Measurements from ENCODE around the gene HOTAIR. TPM values are rescaled to one million over a fixed set of nuclear protein-coding genes. Genes with fewer than 3 reads are reported as not detected.

The HOTAIR gene
- total RNA-seq, 1 donor from 2014 or later = 0.79 TPM

- no peak for DNase-seq
These were observed 37.1 kb upstream of the HOTAIR start for GRCh38 chr12:54011665-54012532.

DNA sequence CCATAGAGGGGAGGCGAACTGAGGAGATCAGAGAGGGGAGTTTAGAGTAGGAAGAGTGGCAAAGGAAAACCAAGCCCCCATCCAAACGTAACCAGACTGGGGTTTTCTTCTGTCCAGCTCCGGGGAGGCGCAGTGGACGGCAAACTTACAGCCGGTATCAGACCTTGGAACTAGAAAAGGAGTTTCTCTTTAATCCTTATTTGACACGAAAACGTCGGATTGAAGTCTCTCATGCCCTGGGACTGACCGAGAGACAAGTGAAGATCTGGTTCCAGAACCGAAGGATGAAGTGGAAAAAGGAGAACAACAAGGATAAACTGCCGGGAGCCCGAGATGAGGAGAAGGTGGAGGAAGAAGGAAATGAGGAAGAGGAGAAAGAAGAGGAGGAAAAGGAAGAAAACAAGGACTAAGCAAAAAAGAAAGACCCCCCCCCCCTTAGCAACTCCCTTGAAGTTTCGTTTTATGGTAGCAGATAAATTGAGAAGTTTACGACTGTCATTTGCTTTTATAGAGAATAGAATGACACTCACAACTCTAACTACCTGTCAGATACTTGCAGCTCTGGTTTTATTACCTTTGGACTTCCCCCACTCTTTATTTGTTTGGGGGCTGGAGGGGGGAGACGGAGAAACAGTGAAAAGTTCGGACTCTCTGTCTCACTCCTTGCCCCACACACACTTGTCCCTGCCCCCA lies 36.4 kb upstream of the HOTAIR start:
- no peak for DNase-seq

GRCh38 chr12:54010053-54010971 lies 35.6 kb upstream of the HOTAIR start:
- DNase-seq = no peak

GRCh38 chr12:54009171-54010052 lies 34.7 kb upstream of the HOTAIR start:
- no peak for DNase-seq

- no peak for DNase-seq
These were observed 33.5 kb upstream of the HOTAIR start for GRCh38 chr12:54008260-54008552.

GRCh38 chr12:54007538-54008259 lies 32.9 kb upstream of the HOTAIR start:
- DNase-seq = no peak

DNA sequence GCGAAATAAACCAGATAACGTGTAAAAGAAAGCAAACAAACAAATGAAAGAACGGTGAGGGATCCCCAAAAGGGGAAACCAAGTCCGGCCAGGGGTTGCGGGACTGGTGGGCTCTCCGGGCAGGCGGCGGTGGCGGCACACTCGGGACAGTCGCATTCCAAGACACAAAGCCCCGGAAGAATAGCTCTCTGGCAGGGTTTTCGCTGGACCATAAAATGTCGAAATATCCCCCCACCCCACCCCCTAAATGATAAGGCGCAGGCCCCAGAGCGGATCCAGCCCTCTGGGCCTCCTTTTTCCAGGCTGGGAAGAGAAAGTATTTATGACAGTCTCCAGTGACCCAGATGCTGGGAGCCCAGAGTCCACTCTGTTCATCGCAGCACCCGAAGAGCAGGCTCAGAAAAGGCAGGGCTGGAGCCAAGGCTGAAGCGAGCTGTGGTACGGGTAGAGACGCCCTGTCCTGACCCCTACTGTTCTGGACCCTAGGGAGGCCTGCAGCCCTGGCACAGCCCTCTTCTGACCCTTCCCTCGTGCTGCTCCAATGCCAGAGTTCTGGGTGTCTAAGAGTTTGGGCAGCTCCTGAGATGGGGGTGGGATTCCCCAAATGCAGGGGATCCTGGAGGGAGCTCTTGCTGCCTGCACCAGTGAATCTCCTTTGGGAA lies 31.9 kb upstream of the HOTAIR start:
- DNase-seq = no peak

DNA sequence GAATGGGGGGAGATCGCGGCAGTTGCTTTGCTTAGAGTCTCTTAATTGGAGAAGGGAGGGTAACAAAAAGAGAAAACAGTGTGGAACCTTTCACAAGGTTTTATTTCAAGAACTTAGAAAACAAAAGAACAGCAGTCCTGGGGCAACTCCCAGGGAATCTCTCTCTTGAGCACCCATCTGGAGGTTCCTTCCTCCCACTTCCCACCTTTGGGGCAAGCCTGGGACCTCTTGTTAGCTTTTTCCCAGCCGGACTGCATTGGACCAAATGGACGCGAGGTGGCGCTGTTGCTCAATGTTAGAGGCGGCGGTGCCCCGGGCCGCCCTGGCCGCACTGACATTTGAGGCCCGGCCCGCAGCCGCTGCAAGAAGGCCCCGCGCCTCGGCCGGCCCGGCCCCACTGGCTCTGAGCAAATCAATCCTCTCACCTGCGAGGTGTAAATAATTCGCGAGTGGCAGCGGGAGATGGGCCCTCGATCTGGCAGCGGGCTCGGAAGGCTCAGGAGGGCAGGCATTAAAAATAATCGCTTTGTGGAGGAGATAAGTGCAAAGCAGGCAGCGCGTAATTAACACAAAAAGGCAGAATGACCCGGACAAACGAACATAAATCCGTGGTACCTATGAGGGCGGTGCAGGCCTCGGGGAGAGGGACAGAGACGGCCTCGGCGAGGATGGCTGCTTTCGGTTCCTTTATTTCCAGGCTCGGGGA lies 31.3 kb upstream of the HOTAIR start:
- DNase-seq = peak; percentile 91

DNA sequence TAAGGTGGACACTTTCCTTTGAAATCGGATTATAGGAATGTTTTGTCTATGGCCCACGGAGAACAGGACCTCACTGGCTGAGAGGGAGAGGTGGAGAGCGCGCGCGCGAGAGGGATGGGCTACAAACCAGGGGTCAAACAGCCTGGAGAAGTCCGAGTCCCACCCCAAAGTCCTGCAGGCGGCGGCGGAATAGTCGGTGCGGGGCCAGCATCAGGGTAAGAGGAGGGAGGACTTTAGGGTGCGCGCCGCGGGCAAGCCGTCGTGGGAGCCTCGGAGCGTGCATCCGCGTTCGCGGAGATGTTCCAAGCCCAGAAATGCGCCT lies 30.7 kb upstream of the HOTAIR start:
- DNase-seq = no peak

- DNase-seq = no peak
These were observed 30.2 kb upstream of the HOTAIR start for GRCh38 chr12:54004841-54005530.

- DNase-seq = no peak
These were observed 29.5 kb upstream of the HOTAIR start for GRCh38 chr12:54004063-54004840.

DNA sequence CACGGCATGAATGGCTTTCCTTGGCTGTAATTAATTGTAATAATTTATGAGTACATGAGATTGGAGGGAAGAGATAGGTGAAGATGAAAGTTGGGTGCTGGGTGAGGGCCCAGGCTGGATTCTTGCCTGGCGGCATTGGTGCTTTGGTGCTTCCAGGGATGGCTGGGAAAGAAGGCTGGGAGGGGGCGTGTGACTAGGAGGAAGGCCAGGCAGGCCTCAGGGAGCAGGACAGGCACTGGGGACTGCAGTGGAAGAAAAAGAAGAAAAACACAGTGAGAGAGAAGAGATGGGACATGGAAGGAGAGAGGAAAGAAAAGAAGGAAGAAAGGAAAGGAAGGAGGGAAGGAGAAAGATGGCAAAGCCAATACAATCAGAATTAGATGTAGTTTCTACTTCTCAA lies 28.9 kb upstream of the HOTAIR start:
- DNase-seq = no peak

DNA sequence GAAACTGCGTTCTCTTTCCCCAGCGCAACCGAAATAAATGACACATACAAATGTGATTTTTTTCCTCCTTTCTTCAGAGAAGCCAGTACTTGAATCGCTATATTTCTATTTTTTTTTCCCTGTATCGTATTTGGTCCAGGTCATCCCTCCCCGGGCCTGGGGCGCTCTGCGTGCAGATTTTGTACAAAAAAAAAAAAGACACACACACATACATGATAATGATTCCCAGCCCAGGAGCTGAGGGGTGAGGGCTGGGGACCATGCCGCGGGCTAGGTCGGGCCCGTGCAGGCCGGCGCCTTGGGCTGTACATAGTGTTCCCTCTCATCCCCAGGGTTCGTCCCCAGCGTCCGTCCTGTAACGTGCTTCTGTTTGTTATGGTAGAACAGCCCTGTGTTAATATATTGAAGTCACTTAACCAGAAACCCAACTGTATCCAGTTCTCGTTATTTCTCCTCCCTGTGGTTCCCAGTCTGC lies 28.2 kb upstream of the HOTAIR start:
- DNase-seq = no peak

DNA sequence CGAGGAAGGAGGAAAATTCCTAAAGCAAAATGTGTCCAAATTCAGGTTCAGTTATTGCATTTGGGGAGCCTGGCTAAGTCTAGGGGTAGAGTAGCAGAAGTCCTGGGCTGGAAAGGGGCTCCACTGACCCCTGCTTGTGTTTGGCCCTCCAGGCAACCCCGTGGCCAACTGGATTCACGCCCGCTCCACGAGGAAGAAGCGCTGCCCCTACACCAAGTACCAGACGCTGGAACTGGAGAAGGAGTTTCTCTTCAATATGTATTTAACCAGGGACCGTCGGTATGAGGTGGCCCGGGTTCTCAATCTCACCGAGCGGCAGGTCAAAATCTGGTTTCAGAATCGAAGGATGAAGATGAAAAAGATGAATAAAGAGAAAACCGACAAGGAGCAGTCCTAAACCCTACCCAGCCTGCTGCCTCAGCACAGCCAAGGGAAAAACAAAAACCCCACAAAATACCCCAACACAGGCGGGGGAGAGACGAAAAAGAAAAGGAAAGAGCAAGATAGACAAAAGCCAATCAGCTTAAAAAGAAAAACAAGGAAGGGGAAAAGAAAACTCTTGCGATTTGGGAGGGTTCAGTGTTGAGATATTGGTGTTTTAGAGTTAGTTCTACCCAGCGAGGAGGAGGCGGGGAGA lies 27.6 kb upstream of the HOTAIR start:
- no peak for DNase-seq

GRCh38 chr12:54001283-54002187 lies 26.8 kb upstream of the HOTAIR start:
- no peak for DNase-seq
